ENCODE measurements around the gene COL4A2.

Gene COL4A2

DNA sequence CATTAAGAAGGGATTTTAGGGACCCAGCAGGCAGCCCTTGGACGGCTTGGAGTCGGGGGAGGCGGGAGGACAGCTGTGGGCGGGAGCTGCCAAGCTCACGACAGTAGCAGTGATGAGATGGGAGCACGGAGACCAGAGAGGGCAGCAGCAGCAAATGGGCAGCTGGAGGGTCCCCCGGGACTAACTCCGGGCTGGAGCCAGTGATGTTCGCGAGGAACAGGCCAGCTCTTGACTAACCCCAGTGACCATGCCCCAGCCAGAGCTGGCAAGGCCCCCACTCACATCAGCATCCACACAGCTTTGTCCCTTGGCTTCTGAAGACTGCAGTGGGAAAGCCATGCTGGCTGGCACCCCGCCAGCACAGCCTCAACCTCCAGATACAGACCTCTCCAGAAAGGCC, 172.6 kb downstream of the COL4A2 start:
- H3K27ac ChIP-seq, result no peak overlapping the region
- H3K36me3 ChIP-seq, result no peaks in the 10 kb centered on the region
- H3K27me3 ChIP-seq, result peaks cover 7% of the 10 kb centered on the region
- no peak for TF ChIP-seq CTCF (IDR thresholded peaks at IDR 0.05)
- H3K9me3 ChIP-seq, result no peaks in the 10 kb centered on the region
- no peak overlapping the region for H3K4me3 ChIP-seq (ENCODE audit: low read depth in 1 of 2, low read length in 1 of 2)
- H3K4me1 ChIP-seq (ENCODE audit: control insufficient read depth in 1 of 2, insufficient read depth in 1 of 2, low read depth in 1 of 2, low read length in 1 of 2), result no peaks in the 10 kb centered on the region

DNA sequence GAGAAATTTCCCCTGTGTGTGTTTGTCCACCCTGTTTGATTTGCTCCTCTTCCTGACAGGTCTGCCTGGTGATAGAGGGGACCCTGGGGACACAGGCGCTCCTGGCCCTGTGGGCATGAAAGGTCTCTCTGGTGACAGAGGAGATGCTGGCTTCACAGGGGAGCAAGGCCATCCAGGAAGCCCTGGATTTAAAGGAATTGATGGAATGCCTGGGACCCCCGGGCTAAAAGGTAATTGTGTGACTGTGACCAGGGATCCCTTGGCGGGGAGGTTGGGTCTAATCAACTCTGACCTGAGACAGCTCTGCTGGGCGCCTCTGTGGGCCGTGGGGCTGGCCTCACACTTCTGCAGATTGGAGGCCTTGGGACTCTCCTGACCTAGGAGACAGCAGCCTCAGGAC, 173.1 kb downstream of the COL4A2 start:
- H3K27me3 ChIP-seq, result peaks cover 7% of the 10 kb centered on the region
- no peaks in the 10 kb centered on the region for H3K4me1 ChIP-seq (ENCODE audit: control insufficient read depth in 1 of 2, insufficient read depth in 1 of 2, low read depth in 1 of 2, low read length in 1 of 2)
- no peaks in the 10 kb centered on the region for H3K36me3 ChIP-seq
- TF ChIP-seq CTCF (IDR thresholded peaks at IDR 0.05), result no peak
- no peaks in the 10 kb centered on the region for H3K9me3 ChIP-seq
- no peak overlapping the region for H3K27ac ChIP-seq
- H3K4me3 ChIP-seq (ENCODE audit: low read depth in 1 of 2, low read length in 1 of 2), result no peak overlapping the region

DNA sequence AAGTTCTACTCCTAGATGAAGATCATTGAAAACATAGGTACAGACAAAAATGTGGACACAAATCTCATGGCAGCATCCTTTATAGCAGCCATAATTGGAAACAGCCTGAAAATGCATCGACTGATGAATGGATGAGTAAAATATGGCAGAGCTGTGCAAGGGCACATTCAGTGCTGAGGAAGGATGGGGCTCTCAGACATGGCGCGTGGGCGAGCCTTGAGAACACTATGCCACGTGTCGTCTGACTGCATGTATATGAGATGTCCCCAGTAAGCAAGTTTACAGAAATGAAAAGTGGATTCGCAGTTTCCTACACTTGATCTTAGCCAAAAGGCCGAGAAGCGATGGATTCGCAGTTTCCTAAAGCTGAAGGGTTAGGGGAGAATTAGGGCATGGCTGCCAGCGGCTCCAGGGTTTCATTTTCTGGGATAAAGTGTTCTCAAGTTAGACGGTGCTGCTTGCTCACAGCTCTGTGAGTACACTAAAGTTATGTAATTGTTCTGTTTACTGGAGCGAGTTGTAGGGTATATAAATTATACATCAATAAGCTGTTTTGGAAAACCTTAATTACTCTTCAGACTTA, 176.4 kb downstream of the COL4A2 start:
- Histone ChIP-seq H3K9me3 (no peaks in the 10 kb centered on the region), H3K4me3 (ENCODE audit: low read depth in 1 of 2, low read length in 1 of 2) (no peak overlapping the region), H3K4me1 (ENCODE audit: control insufficient read depth in 1 of 2, insufficient read depth in 1 of 2, low read depth in 1 of 2, low read length in 1 of 2) (no peaks in the 10 kb centered on the region), H3K27me3 (peaks cover 7% of the 10 kb centered on the region), H3K27ac (no peak overlapping the region), H3K36me3 (no peaks in the 10 kb centered on the region)
- no peak for TF ChIP-seq CTCF (IDR thresholded peaks at IDR 0.05)

DNA sequence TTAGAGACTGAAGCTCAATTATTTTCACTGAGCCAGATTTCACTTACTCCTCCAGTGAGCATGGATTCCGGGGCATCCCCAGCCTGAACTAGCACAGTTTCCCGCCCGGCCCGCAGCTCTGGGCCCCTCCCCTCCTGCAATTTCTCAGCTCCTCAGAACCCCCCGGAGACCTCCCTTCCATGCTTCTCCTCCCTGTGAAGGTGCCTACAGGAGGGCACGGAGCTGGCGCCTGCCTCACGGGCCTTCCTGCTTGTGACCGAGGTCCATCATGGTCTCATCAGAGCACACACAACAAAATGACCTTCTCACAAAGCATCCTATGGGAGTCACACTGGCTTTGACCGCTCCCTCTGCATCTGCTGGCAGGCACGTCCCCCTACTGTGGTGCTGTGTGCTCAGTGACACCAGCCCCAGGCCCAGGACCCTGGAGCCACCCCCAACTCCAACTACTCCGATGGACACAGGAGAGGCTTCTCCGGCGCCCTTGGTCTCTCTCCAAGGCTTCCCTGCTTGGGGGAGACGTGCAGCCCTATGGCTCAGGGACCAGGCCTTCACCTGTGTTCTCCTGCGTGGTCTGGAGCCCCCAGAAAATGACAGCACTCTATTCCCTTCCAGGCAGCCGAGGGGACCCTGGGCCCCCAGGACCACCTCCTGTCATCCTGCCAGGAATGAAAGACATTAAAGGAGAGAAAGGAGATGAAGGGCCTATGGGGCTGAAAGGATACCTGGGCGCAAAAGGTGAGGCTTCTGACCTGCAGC, 177.4 kb downstream of the COL4A2 start:
- H3K27ac ChIP-seq, result no peak overlapping the region
- peaks cover 7% of the 10 kb centered on the region for H3K27me3 ChIP-seq
- no peak overlapping the region for H3K4me3 ChIP-seq (ENCODE audit: low read depth in 1 of 2, low read length in 1 of 2)
- no peaks in the 10 kb centered on the region for H3K9me3 ChIP-seq
- no peaks in the 10 kb centered on the region for H3K36me3 ChIP-seq
- no peak for TF ChIP-seq CTCF (IDR thresholded peaks at IDR 0.05)
- H3K4me1 ChIP-seq (ENCODE audit: control insufficient read depth in 1 of 2, insufficient read depth in 1 of 2, low read depth in 1 of 2, low read length in 1 of 2), result no peaks in the 10 kb centered on the region

- TF ChIP-seq CTCF (IDR thresholded peaks at IDR 0.05), result no peak
- Histone ChIP-seq H3K36me3 (no peaks in the 10 kb centered on the region), H3K4me1 (ENCODE audit: control insufficient read depth in 1 of 2, insufficient read depth in 1 of 2, low read depth in 1 of 2, low read length in 1 of 2) (no peaks in the 10 kb centered on the region), H3K27me3 (peaks cover 7% of the 10 kb centered on the region), H3K4me3 (ENCODE audit: low read depth in 1 of 2, low read length in 1 of 2) (no peak overlapping the region), H3K9me3 (no peaks in the 10 kb centered on the region), H3K27ac (no peak overlapping the region)
Observed at GRCh38 chr13:110485604-110486003, 178.5 kb downstream of the COL4A2 start.

All from neutrophil (primary cell).